HCT116 (cell line): ENCODE measurements around the gene SMTNL2. TPM values are rescaled to one million over a fixed set of nuclear protein-coding genes. Genes with fewer than 3 reads are reported as not detected.

ENCODE experiments used
- ATAC-seq: fragments of 200-7000 bp; cut with Tn5 transposase; 2 replicates; pipeline ENCODE4 v1.9.1; 2020; ENCODE audit warnings: mild to moderate bottlenecking, moderate library complexity
- BruUV-seq: library from RNA; stranded (reverse); fragments of 400-500 nt; replicated peaks from 2 replicates; lab custom pipeline; 2021; lab: Mats Ljungman, UMichigan
- CTCF ChIA-PET: fragments of 300-600 bp; sonication (Branson Sonifier 250); formaldehyde crosslinking; loops from one replicate; lab custom pipeline; 2021; ENCODE audit warnings: antibody characterized with exemption; lab: Charles Lee
- POLR2A ChIA-PET: fragments of 300-600, 350-600 bp; sonication (Branson Sonifier 250); formaldehyde crosslinking; loops from one replicate; lab custom pipeline; 2021; ENCODE audit warnings: antibody characterized with exemption; lab: Charles Lee
- RAD21 ChIA-PET, 2 experiments: fragments of 300-600 bp; sonication (Branson Sonifier 250); formaldehyde crosslinking; loops; one replicate each; lab custom pipeline; 2023; ENCODE audit warnings: low total read pairs in 2 of 2; ENCODE audit not compliant: uncharacterized antibody in 2 of 2, unreplicated experiment in 2 of 2, low non-redundant PET in 1 of 2; lab: Charles Lee
- DNase-seq: peaks from one replicate; pipeline ENCODE4 v3.0.0-alpha.2; 2010; ENCODE audit warnings: low read depth, low spot score
- H2AFZ ChIP-seq: fragments of 200-600 bp; shearing (Covaris generic), sonication (generic); 2 replicates; pipeline ENCODE4 v1.6.1; 2017; ENCODE audit warnings: low read depth, mixed run types, mixed read lengths, antibody characterized with exemption, low read length; ENCODE audit not compliant: poor library complexity, severe bottlenecking
- H3K27ac ChIP-seq: 2 replicates; pipeline ENCODE4 v1.5.1; 2012; ENCODE audit warnings: low read depth, low read length
- H3K27me3 ChIP-seq: fragments of 200-600 bp; sonication (generic); 2 replicates; pipeline ENCODE4 v1.6.1; 2016; ENCODE audit warnings: mixed run types, low read length, mixed read lengths; ENCODE audit not compliant: insufficient read depth
- H3K36me3 ChIP-seq, 2 experiments: fragments of 200-500 bp in 1 of 2; fragments of 200-600 bp in 1 of 2; sonication (Bioruptor generic) in 1 of 2; sonication (generic) in 1 of 2; 2 replicates each; pipeline versions ENCODE4 v1.5.1 to v1.6.1; 2014 to 2016; ENCODE audit warnings: low read length in 2 of 2, inconsistent platforms in 1 of 2, mixed read lengths in 1 of 2, mixed run types in 1 of 2; ENCODE audit not compliant: insufficient read depth in 2 of 2, control insufficient read depth in 1 of 2
- H3K4me1 ChIP-seq, 2 experiments: fragments of 200-600 bp in 1 of 2; sonication (generic) in 1 of 2; 2 replicates each; pipeline versions ENCODE4 v1.5.1 to v1.6.1; 2012 to 2017; ENCODE audit warnings: low read length in 2 of 2, inconsistent platforms in 1 of 2, mild to moderate bottlenecking in 1 of 2, mixed read lengths in 1 of 2, mixed run types in 1 of 2, moderate library complexity in 1 of 2; ENCODE audit not compliant: insufficient read depth in 2 of 2, control insufficient read depth in 1 of 2
- H3K4me2 ChIP-seq: fragments of 200-600 bp; sonication (generic); 2 replicates; pipeline ENCODE4 v1.6.1; 2017; ENCODE audit warnings: mixed run types, low read length, mixed read lengths
- H3K4me3 ChIP-seq, 2 experiments: fragments of 200-600 bp in 1 of 2; sonication (generic) in 1 of 2; replicated peaks in 1 of 2; 2 replicates each; pipeline ENCODE4 v1.5.1; 2011 to 2016; ENCODE audit warnings: low read length in 2 of 2, control low read depth in 1 of 2, low read depth in 1 of 2, mild to moderate bottlenecking in 1 of 2, mixed read lengths in 1 of 2, mixed run types in 1 of 2
- H3K79me2 ChIP-seq: fragments of 200-600 bp; sonication (generic); 2 replicates; pipeline ENCODE4 v1.6.1; 2017; ENCODE audit warnings: mild to moderate bottlenecking, mixed run types, low read length, moderate library complexity, mixed read lengths; ENCODE audit not compliant: insufficient read depth
- H3K9ac ChIP-seq: fragments of 200-600 bp; sonication (generic); 2 replicates; pipeline ENCODE4 v1.6.1; 2016; ENCODE audit warnings: low read length, mixed read lengths
- H3K9me2 ChIP-seq: fragments of 200-600 bp; sonication (generic), shearing (Covaris generic); 2 replicates; pipeline ENCODE4 v1.6.1; 2017; ENCODE audit warnings: mixed run types, mild to moderate bottlenecking, moderate library complexity; ENCODE audit not compliant: insufficient read depth
- H3K9me3 ChIP-seq, 2 experiments: fragments of 200-500 bp in 1 of 2; fragments of 200-600 bp in 1 of 2; sonication (Bioruptor generic) in 1 of 2; sonication (generic) in 1 of 2; 2 replicates each; pipeline ENCODE4 v1.6.1; 2014 to 2017; ENCODE audit warnings: low read length in 2 of 2, mixed read lengths in 2 of 2, inconsistent platforms in 1 of 2, low read depth in 1 of 2, mild to moderate bottlenecking in 1 of 2, mixed run types in 1 of 2, moderate library complexity in 1 of 2; ENCODE audit not compliant: control insufficient read depth in 1 of 2, insufficient read depth in 1 of 2
- H4K20me1 ChIP-seq: fragments of 200-600 bp; sonication (generic), shearing (Covaris generic); 2 replicates; pipeline ENCODE4 v1.6.1; 2017; ENCODE audit warnings: mixed run types, mild to moderate bottlenecking, moderate library complexity; ENCODE audit not compliant: insufficient read depth
- SP1 ChIP-seq: IDR thresholded peaks from 2 replicates; pipeline ENCODE4 v1.6.1; 2012; ENCODE audit warnings: low read depth
- TCF7L2 ChIP-seq: IDR thresholded peaks from 2 replicates; pipeline ENCODE4 v1.7.0; 2011; ENCODE audit warnings: borderline replicate concordance, inconsistent platforms; ENCODE audit not compliant: insufficient read depth, insufficient read length; ENCODE audit errors: extremely low read depth
- ZFX ChIP-seq: fragments of 450-650 bp; IDR thresholded peaks from 2 replicates; pipeline ENCODE4 v1.6.1; 2017
- intact Hi-C: fragments of 100-400 bp; cut with micrococcal nuclease; formaldehyde crosslinking; loops from 2 replicates; pipeline ENCODE4 v1.10.0; 2022
- total RNA-seq: library from RNA; stranded (reverse); gene quantifications from one replicate; pipeline ENCODE4 v1.2.1, GENCODE V29; 2021; ENCODE audit not compliant: unreplicated experiment
- TF ChIP-seq, protein P1 (sequence below): IDR thresholded peaks from 2 replicates; pipeline ENCODE4 v1.6.1; 2012; ENCODE audit warnings: low read depth
- TF ChIP-seq, protein P2 (sequence below): IDR thresholded peaks from 2 replicates; pipeline ENCODE4 v1.6.1; 2012
- TF ChIP-seq, protein P3 (sequence below): IDR thresholded peaks from 2 replicates; pipeline ENCODE4 v1.6.1; 2012
- TF ChIP-seq, protein P4 (sequence below), 3 experiments: fragments of 200-600 bp in 1 of 3; sonication (generic) in 1 of 3; IDR thresholded peaks in 2 of 3; conservative IDR thresholded peaks in 1 of 3; 2 replicates each; pipeline ENCODE4 v1.5.1; 2012 to 2017; ENCODE audit warnings: low read depth in 2 of 3, low read length in 2 of 3, antibody characterized with exemption in 1 of 3, borderline replicate concordance in 1 of 3, control low read depth in 1 of 3, mild to moderate bottlenecking in 1 of 3, mixed read lengths in 1 of 3, mixed run types in 1 of 3, moderate library complexity in 1 of 3; ENCODE audit not compliant: insufficient read depth in 1 of 3

Gene SMTNL2
- total RNA-seq, 1 experiment from 2014 or later, result 2.3 TPM

DNA sequence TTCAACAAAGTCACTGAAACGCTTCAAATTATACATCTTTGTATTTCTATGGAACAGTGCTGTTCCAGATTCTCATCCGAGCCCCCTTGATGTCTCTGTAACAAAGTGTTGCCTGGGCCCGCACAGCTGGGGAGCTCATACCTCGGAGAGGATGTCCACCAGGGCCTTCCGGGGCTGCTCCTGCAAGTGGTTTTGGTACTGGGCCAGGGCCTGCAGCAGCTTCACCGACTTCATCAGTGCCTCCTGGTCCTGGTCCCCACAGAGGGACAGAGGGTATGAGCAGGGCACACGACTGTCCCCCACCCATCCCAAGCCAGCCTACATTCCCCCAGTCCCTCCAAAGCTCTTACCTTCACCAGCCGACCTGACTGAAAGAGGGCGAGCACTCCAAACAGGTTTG lies 30.7 kb upstream of the SMTNL2 start (continued):
- TF ChIP-seq, protein P1, sequence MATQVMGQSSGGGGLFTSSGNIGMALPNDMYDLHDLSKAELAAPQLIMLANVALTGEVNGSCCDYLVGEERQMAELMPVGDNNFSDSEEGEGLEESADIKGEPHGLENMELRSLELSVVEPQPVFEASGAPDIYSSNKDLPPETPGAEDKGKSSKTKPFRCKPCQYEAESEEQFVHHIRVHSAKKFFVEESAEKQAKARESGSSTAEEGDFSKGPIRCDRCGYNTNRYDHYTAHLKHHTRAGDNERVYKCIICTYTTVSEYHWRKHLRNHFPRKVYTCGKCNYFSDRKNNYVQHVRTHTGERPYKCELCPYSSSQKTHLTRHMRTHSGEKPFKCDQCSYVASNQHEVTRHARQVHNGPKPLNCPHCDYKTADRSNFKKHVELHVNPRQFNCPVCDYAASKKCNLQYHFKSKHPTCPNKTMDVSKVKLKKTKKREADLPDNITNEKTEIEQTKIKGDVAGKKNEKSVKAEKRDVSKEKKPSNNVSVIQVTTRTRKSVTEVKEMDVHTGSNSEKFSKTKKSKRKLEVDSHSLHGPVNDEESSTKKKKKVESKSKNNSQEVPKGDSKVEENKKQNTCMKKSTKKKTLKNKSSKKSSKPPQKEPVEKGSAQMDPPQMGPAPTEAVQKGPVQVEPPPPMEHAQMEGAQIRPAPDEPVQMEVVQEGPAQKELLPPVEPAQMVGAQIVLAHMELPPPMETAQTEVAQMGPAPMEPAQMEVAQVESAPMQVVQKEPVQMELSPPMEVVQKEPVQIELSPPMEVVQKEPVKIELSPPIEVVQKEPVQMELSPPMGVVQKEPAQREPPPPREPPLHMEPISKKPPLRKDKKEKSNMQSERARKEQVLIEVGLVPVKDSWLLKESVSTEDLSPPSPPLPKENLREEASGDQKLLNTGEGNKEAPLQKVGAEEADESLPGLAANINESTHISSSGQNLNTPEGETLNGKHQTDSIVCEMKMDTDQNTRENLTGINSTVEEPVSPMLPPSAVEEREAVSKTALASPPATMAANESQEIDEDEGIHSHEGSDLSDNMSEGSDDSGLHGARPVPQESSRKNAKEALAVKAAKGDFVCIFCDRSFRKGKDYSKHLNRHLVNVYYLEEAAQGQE, result no peak
- TF ChIP-seq, protein P2, sequence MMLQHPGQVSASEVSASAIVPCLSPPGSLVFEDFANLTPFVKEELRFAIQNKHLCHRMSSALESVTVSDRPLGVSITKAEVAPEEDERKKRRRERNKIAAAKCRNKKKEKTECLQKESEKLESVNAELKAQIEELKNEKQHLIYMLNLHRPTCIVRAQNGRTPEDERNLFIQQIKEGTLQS, result no peak
- TF ChIP-seq SP1, result no peak
- TF ChIP-seq, protein P3, sequence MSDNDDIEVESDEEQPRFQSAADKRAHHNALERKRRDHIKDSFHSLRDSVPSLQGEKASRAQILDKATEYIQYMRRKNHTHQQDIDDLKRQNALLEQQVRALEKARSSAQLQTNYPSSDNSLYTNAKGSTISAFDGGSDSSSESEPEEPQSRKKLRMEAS, result no peak

DNA sequence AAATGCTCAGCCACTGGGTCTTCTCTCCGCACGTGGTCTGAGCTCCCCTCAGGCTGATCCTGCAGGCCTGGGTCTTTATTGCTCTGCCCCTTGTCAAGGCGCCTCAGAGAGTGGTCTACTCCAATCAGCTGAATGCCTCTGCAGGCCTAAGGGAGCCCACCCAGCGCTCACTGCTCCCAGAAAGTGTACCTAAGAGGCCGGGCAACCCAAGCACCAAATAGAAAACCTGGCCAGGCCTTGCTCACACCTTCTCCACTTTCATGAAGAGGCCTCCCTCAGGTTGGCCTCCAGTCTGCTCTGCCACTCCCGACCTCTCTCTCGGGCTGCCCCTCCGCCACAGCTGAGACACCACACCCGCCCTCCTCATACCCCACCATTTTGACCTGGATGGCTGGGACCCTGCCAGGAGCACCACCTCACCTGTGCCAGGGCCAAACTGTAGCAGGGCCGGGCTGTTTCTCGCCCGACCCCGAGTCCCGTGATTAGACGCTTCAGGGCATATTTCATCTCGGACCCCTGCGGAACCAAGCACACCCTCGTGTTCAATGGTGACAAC lies 29.8 kb upstream of the SMTNL2 start:
- no peaks in the 10 kb centered on the region for H3K9me2 ChIP-seq
- peaks cover 6 to 23% of the 10 kb centered on the region in 2 experiments; a peak in 3 of 4 replicates for H3K4me1 ChIP-seq
- ATAC-seq, result peak; percentile 28
- no peaks in the 10 kb centered on the region for H3K27me3 ChIP-seq
- no TSS peak for BruUV-seq
- ChIA-PET RAD21 (no interaction called here), CTCF (interaction anchor here (1.3 kb wide), 1 partner anchor 13 kb away, joined by 16 read pairs; no protein-coding TSS in a partner anchor), POLR2A (interaction anchor here (1.5 kb wide), 1 partner anchor 38 kb away, joined by 3 read pairs; no protein-coding TSS in a partner anchor)
- no peak overlapping the region for H2AFZ ChIP-seq
- H4K20me1 ChIP-seq, result no peaks in the 10 kb centered on the region
- H3K9me3 ChIP-seq, result no peaks in the 10 kb centered on the region
- intact Hi-C loops, result no loop called here
- DNase-seq, result no peak
- peak overlapping the region; percentile 92 for H3K4me2 ChIP-seq
- H3K4me3 ChIP-seq, result peak overlapping the region; percentile 99 to 100
- H3K9ac ChIP-seq, result peak overlapping the region; percentile 96
- TF ChIP-seq TCF7L2 (no peak), ZFX (peak; percentile 12; the same call in 1 of the 2 replicates)
- TF ChIP-seq, protein P4, sequence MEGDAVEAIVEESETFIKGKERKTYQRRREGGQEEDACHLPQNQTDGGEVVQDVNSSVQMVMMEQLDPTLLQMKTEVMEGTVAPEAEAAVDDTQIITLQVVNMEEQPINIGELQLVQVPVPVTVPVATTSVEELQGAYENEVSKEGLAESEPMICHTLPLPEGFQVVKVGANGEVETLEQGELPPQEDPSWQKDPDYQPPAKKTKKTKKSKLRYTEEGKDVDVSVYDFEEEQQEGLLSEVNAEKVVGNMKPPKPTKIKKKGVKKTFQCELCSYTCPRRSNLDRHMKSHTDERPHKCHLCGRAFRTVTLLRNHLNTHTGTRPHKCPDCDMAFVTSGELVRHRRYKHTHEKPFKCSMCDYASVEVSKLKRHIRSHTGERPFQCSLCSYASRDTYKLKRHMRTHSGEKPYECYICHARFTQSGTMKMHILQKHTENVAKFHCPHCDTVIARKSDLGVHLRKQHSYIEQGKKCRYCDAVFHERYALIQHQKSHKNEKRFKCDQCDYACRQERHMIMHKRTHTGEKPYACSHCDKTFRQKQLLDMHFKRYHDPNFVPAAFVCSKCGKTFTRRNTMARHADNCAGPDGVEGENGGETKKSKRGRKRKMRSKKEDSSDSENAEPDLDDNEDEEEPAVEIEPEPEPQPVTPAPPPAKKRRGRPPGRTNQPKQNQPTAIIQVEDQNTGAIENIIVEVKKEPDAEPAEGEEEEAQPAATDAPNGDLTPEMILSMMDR (IDR thresholded peaks at IDR 0.05 in 2 of 3, conservative IDR thresholded peaks at IDR 0.05 in 1 of 3; ENCODE audit: borderline replicate concordance in 1 of 3, insufficient read depth in 1 of 3, low read depth in 2 of 3, low read length in 2 of 3), result no peak
- peak overlapping the region; percentile 71 for H3K27ac ChIP-seq
- H3K36me3 ChIP-seq, result peaks cover 22 to 50% of the 10 kb centered on the region in 2 experiments
- H3K79me2 ChIP-seq, result peaks cover 61% of the 10 kb centered on the region
